Measurements from ENCODE around the gene ZBTB11.
A peak's percentile ranks its signal among the peaks of the same experiment; 100 is the strongest.
"Not testable (repeated sequence)": the region's sequence is repeated elsewhere in the genome, so short reads cannot be mapped to it uniquely, and the experiment has no call there.

The ZBTB11 gene

GRCh38 chr3:101690972-101691371 is 14.0 kb upstream of the ZBTB11 start:
- DNase-seq (ENCODE audit: low spot score) = no peak

GRCh38 chr3:101689286-101689685 is 12.4 kb upstream of the ZBTB11 start:
- no peak for DNase-seq (ENCODE audit: low spot score)

- DNase-seq (ENCODE audit: low spot score) = no peak
Observed at GRCh38 chr3:101687142-101687931, 10.4 kb upstream of the ZBTB11 start.

GRCh38 chr3:101685870-101686307 is 9.0 kb upstream of the ZBTB11 start:
- DNase-seq (ENCODE audit: low spot score) = no peak

- no peak for DNase-seq (ENCODE audit: low spot score)
Observed at GRCh38 chr3:101685050-101685400, 8.1 kb upstream of the ZBTB11 start.

- no peak for DNase-seq (ENCODE audit: low spot score)
Observed at GRCh38 chr3:101680466-101680865, 3.5 kb upstream of the ZBTB11 start.

GRCh38 chr3:101678837-101679236 is 1.9 kb upstream of the ZBTB11 start:
- not testable (repeated sequence) for DNase-seq (ENCODE audit: low spot score)

GRCh38 chr3:101677436-101678286 is 729 bp upstream of the ZBTB11 start:
- DNase-seq (ENCODE audit: low spot score) = no peak

- DNase-seq (ENCODE audit: low spot score) = peak; percentile 95
Observed at GRCh38 chr3:101676216-101676764, 642 bp downstream of the ZBTB11 start.

- no peak for DNase-seq (ENCODE audit: low spot score)
Observed at GRCh38 chr3:101675709-101676215, 1.2 kb downstream of the ZBTB11 start.

- no peak for DNase-seq (ENCODE audit: low spot score)
Observed at GRCh38 chr3:101674518-101674917, 2.4 kb downstream of the ZBTB11 start.

- DNase-seq (ENCODE audit: low spot score) = no peak
Observed at GRCh38 chr3:101673953-101674352, 3.0 kb downstream of the ZBTB11 start.

GRCh38 chr3:101671014-101671413 is 5.9 kb downstream of the ZBTB11 start:
- no peak for DNase-seq (ENCODE audit: low spot score)

GRCh38 chr3:101667844-101668243 is 9.1 kb downstream of the ZBTB11 start:
- no peak for DNase-seq (ENCODE audit: low spot score)

GRCh38 chr3:101667331-101667730 is 9.6 kb downstream of the ZBTB11 start:
- no peak for DNase-seq (ENCODE audit: low spot score)

- no peak for DNase-seq (ENCODE audit: low spot score)
Observed at GRCh38 chr3:101665851-101666250, 11.1 kb downstream of the ZBTB11 start.

GRCh38 chr3:101665357-101665756 is 11.6 kb downstream of the ZBTB11 start:
- no peak for DNase-seq (ENCODE audit: low spot score)

GRCh38 chr3:101660714-101661113 is 16.2 kb downstream of the ZBTB11 start:
- DNase-seq (ENCODE audit: low spot score) = no peak

GRCh38 chr3:101656651-101657050 is 20.3 kb downstream of the ZBTB11 start:
- DNase-seq (ENCODE audit: low spot score) = no peak

GRCh38 chr3:101646726-101647125 is 30.2 kb downstream of the ZBTB11 start:
- DNase-seq (ENCODE audit: low spot score) = no peak

GRCh38 chr3:101643861-101644613 is 32.9 kb downstream of the ZBTB11 start:
- peak; percentile 18 for DNase-seq (ENCODE audit: low spot score)

Measured in AG08395 (cell line).